Activated CD8-positive, alpha-beta memory T cell treated with anti-CD3 and anti-CD28 coated beads, Interleukin-2, amount 10 ng/mL, durations not matched to agents 7 days and 5 days (primary cell): ENCODE results near the gene DCAF17. TPM values are rescaled to one million over a fixed set of nuclear protein-coding genes. Genes with fewer than 3 reads are reported as not detected.

Experiments
- ATAC-seq: fragments of 150-1000 bp; cut with Tn5 transposase; one replicate; pipeline ENCODE4 v1.10.0; 2021; ENCODE audit warnings: moderate library complexity
- CTCF ChIA-PET: fragments of 350-600 bp; sonication (Branson Sonifier 250); formaldehyde crosslinking; loops from one replicate; lab custom pipeline; 2021; ENCODE audit warnings: antibody characterized with exemption; lab: Charles Lee
- DNase-seq: peaks from one replicate; pipeline ENCODE4 v3.0.0-alpha.2; 2020
- H3K27ac Mint-ChIP-seq: one replicate; pipeline ENCODE4 v1.8.0; 2021; ENCODE audit warnings: mild to moderate bottlenecking, mixed read lengths
- H3K27me3 Mint-ChIP-seq: one replicate; pipeline ENCODE4 v1.8.0; 2021; ENCODE audit warnings: mixed read lengths
- H3K36me3 Mint-ChIP-seq: one replicate; pipeline ENCODE4 v1.8.0; 2021; ENCODE audit warnings: mild to moderate bottlenecking, mixed read lengths
- H3K4me1 Mint-ChIP-seq: one replicate; pipeline ENCODE4 v1.8.0; 2021; ENCODE audit warnings: mixed read lengths
- H3K4me3 Mint-ChIP-seq: one replicate; pipeline ENCODE4 v1.8.0; 2021; ENCODE audit warnings: mild to moderate bottlenecking, moderate library complexity, mixed read lengths
- H3K9me3 Mint-ChIP-seq: one replicate; pipeline ENCODE4 v1.8.0; 2022; ENCODE audit warnings: low read depth, mixed read lengths
- total RNA-seq, 2 experiments: library from RNA; stranded (reverse); gene quantifications; one replicate each; pipeline ENCODE4 v1.2.3, GENCODE V29; 2021

The DCAF17 gene, protein sequence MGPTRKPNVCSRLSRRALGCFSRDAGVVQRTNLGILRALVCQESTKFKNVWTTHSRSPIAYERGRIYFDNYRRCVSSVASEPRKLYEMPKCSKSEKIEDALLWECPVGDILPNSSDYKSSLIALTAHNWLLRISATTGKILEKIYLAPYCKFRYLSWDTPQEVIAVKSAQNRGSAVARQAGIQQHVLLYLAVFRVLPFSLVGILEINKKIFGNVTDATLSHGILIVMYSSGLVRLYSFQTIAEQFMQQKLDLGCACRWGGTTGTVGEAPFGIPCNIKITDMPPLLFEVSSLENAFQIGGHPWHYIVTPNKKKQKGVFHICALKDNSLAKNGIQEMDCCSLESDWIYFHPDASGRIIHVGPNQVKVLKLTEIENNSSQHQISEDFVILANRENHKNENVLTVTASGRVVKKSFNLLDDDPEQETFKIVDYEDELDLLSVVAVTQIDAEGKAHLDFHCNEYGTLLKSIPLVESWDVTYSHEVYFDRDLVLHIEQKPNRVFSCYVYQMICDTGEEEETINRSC
- total RNA-seq, result 10 to 100 TPM; 18.7 to 19.7 TPM

DNA sequence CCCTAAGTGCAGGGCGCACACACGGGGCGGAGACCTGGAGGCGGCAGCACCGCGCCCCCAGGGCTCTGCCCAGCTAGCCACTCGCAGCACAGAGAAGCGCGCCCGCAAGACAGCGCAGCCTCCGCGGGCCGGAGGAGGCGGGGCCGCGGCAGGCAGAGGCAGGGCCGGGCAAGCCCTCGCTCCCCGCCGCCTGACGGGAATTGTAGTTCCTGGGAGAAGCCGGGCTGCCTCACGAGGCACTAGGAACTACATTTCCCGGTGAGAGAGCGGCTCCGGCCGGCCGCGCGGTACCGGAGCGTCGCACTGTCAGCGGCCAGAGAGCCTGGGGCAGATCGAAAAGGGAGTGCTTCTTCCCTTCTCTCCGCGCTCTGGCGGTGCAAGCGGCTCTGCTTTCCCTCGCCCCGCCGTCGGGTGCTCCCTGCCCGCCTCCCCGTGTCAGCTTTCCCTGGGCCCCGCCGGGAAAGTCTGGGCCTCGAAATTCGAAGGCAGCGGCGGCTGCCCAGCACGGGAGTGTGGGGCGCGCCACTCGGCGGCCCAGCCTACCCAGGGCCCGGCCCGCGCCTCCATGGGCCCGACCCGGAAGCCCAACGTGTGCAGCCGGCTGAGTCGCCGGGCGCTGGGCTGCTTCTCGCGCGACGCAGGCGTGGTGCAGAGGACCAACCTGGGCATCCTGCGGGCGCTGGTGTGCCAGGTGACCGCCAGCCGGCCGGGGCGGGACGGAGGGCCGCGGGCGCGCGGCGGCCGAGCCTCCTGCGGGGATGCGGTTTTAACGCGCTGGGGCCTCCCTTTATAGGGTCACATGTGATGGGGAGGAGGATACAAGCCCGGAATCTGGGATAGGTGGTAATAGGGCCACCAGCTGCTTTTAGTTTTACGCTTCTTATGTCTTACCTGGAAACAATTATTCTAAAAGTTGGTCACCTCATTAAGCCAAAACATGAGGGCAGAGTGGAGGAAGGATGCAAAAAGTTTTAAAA is at the start of gene DCAF17:
DCAF17 (plus strand) TSS at position 214 of the 977 bp plus-strand sequence; CDS start at position 566, 352 bp downstream.
- Mint-ChIP-seq H3K9me3 (peaks cover 6% of the 10 kb centered on the region), H3K4me1 (peaks cover 40% of the 10 kb centered on the region), H3K4me3 (peak within 1 kb of the TSS; percentile 85), H3K27me3 (no peaks in the 10 kb centered on the region), H3K36me3 (peaks cover 56% of the 10 kb centered on the region), H3K27ac (peak within 1 kb of the TSS; percentile 90)
- CTCF ChIA-PET, result interaction anchor here (0.6 to 3.7 kb wide), 12 partner anchors 14 to 505 kb away, joined by 3 to 24 read pairs (median 4); partner anchors contain the start of gene GORASP2
- peak; percentile 97 for DNase-seq
- ATAC-seq, result peak; percentile 92

DNA sequence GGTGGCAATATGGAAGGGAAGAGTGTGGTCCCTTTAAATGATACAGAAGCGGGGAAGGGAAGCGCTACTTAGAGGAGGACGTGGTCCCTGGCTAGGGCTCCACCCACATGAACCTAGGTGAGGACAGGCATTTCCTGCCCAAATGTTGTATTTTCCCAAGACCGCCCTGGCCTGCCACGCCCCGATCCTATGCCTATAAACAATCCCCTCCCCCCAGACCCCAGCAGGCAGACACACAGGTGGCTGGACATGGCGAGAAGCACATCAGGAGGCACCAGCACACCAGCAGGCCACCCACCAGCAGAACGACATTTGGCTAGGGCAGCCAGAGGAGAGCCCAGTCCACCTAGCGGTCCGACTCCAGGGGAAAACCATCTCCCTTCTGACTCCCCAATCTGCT is 47.4 kb upstream of the DCAF17 start:
- H3K9me3 Mint-ChIP-seq, result no peaks in the 10 kb centered on the region
- peaks cover 24% of the 10 kb centered on the region for H3K36me3 Mint-ChIP-seq
- DNase-seq, result no peak
- no peak for ATAC-seq
- CTCF ChIA-PET, result interaction anchor here (1.0 kb wide), 1 partner anchor 29 kb away, joined by 3 read pairs; no protein-coding TSS in a partner anchor
- peaks cover 23% of the 10 kb centered on the region for H3K4me1 Mint-ChIP-seq
- H3K27me3 Mint-ChIP-seq, result no peaks in the 10 kb centered on the region
- H3K27ac Mint-ChIP-seq, result peak overlapping the region; percentile 14
- no peak overlapping the region for H3K4me3 Mint-ChIP-seq

DNA sequence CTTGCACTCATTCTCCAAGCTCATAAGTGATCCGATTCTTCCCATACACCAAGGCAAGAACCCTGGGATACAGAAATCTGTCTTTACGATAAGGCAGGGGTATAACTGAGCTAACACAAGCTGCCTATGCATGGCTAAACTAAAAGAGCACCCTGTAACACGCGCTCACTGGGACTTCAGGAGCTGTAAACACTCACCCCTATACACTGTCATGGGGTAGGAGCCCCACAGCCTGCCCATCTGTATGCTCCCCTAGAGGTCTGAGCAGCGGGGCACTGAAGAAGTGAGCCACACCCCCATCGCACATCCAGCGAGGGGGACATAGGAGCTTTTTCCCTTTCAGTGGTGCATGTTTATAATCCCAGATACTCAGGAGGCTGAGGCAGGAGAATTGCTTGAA is 47.0 kb upstream of the DCAF17 start:
- Mint-ChIP-seq H3K9me3 (no peaks in the 10 kb centered on the region), H3K27me3 (no peaks in the 10 kb centered on the region), H3K36me3 (peaks cover 23% of the 10 kb centered on the region), H3K4me1 (peaks cover 26% of the 10 kb centered on the region), H3K4me3 (no peak overlapping the region), H3K27ac (no peak overlapping the region)
- CTCF ChIA-PET, result interaction anchor here (1.0 kb wide), 1 partner anchor 29 kb away, joined by 3 read pairs; no protein-coding TSS in a partner anchor
- DNase-seq (no peak), ATAC-seq (no peak)

DNA sequence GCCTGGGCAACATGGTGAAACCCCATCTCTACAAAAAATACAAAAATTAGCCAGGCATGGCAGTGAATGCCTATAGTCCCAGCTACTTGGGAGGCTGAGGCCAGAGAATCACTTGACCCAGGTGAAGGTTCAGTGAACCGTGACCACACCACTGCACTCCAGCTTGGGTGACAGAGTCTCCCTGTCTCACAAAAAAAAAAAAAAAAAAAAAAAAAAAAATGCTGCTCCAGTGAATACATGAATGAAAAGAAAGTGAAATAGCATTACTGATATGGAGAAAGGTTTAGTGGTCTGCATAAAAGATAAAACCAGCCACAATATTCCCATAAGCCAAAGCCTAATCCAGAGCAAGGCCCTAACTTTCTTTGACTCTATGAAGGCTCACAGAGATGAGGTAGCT is 44.7 kb upstream of the DCAF17 start:
- Mint-ChIP-seq H3K27me3 (no peaks in the 10 kb centered on the region), H3K4me1 (peaks cover 29% of the 10 kb centered on the region), H3K27ac (no peak overlapping the region), H3K36me3 (peaks cover 15% of the 10 kb centered on the region), H3K9me3 (no peaks in the 10 kb centered on the region), H3K4me3 (no peak overlapping the region)
- no peak for DNase-seq
- ATAC-seq, result no peak
- CTCF ChIA-PET, result interaction anchor here (1.5 kb wide), 1 partner anchor 9 kb away, joined by 5 read pairs; no protein-coding TSS in a partner anchor

DNA sequence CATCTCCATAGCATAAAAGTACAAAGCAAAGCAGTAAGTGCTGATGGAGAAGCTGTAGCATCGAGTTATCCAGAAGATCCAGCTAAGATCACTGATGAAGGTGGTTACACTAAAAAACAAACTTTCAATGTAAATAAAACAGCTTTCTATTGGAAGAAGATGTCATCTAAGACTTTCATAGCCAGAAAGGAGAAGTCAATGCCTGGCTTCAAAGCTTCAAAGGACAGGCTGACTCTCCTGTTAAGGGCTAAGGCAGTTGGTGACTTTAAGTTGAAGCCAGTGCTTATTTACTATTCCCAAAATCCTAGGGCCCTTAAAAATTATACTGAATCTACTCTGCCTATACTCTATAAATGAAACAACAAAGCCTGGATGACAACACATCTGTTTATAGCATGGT is 44.2 kb upstream of the DCAF17 start:
- no peak for ATAC-seq
- Mint-ChIP-seq H3K27ac (no peak overlapping the region), H3K4me1 (peaks cover 29% of the 10 kb centered on the region), H3K4me3 (no peak overlapping the region), H3K36me3 (peaks cover 15% of the 10 kb centered on the region), H3K9me3 (no peaks in the 10 kb centered on the region), H3K27me3 (no peaks in the 10 kb centered on the region)
- CTCF ChIA-PET, result no interaction called here
- no peak for DNase-seq

DNA sequence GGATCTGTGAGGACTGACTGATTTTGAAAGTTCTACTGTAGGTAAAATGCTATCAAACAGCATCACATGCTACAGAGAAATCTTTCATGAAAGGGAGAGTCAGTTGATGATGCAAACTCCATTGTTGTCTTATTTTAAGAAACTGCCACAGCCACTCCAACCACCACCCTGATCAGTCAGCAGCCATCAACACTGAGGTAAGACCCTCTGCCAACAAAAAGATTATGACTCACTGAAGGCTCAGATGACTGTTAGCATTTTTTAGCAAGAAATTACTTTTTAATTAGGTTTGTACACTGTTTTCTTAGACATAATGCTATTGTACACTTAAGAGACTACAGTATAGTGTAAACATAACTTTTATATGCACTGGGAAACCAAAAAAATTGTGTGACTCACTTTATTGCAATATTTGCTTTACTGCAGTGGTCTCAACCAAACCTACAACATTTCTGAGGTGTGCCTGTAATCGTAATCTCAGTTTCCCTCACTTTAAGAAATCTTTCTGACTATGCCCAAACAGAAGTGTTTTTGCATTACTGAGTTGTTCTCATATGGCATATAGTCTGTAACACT is 43.0 kb upstream of the DCAF17 start:
- Mint-ChIP-seq H3K36me3 (peaks cover 15% of the 10 kb centered on the region), H3K27ac (no peak overlapping the region), H3K4me1 (peaks cover 27% of the 10 kb centered on the region), H3K4me3 (no peak overlapping the region), H3K27me3 (no peaks in the 10 kb centered on the region), H3K9me3 (no peaks in the 10 kb centered on the region)
- CTCF ChIA-PET, result no interaction called here
- DNase-seq (peak; percentile 70), ATAC-seq (peak; percentile 75)

DNA sequence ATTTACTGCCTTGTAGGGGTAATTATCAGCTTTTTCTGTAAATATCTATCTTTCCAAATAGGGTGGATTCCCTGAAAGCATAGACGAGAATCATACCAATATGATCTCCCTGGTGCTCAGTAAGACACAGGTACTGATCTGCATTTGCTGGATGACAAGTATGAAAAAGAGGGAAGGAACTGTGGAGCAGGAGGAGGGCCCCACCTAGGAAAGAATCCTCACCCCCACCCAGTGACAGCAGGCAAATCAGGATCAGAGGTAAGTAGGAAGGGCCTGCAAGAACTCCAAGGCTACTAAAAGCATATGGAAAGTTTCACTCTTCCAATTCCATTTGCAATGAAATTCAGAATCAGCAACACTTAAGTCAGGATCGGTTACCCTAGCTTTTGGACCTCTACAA is 42.5 kb upstream of the DCAF17 start:
- peaks cover 15% of the 10 kb centered on the region for H3K36me3 Mint-ChIP-seq
- H3K27ac Mint-ChIP-seq, result no peak overlapping the region
- peaks cover 2% of the 10 kb centered on the region for H3K9me3 Mint-ChIP-seq
- CTCF ChIA-PET, result no interaction called here
- H3K27me3 Mint-ChIP-seq, result no peaks in the 10 kb centered on the region
- DNase-seq, result no peak
- no peak overlapping the region for H3K4me3 Mint-ChIP-seq
- H3K4me1 Mint-ChIP-seq, result peaks cover 27% of the 10 kb centered on the region
- ATAC-seq, result no peak

DNA sequence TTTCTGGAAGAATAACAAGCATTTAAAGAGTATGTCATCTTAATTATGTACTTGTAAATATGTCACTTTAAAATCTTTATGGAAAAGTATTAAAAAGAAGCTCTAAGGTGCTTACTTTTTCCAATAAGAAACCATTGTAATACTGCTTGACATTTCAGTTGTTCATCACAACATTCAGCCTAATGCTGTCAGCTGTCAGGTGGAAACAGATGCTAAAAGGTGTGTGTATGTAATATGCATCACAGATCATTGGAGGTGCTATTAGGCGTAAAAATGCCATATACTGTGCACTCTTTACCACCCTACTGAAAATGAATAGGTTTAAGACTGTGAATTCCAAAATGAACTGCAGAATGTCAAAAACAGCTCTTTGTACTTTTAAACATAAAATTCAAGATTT is 40.5 kb upstream of the DCAF17 start:
- H3K27me3 Mint-ChIP-seq, result no peaks in the 10 kb centered on the region
- ATAC-seq, result no peak

DNA sequence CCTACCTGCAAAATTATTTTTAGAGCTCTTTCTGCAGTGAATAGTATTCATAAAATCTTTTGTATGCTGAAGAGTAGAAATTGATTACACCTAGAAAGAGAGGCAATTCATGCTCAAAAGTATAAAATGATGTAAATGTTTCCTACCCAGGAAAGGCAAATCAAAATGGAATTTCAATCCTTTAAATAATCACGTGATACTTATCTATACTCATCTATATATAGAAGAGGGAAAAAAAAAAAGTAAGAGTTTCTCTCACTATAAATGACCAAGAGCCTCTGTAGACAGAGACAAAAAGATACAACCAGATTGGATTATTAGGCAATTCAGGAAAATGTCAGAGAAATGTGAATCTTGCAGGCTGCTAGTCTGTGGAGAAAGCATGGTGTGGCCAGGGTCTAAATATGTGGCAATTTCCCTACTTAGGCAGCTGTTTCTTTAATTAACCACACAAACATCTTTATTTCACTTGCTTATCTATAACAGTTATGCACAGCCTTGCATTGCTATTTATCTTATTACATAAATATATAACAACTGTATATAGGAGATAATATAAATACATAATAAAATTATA is 39.8 kb upstream of the DCAF17 start:
- no peak for DNase-seq
- CTCF ChIA-PET, result interaction anchor here (0.8 kb wide), 1 partner anchor 22 kb away, joined by 3 read pairs; no protein-coding TSS in a partner anchor
- peaks cover 24% of the 10 kb centered on the region for H3K36me3 Mint-ChIP-seq

More for the DNA sequence above, 40.5 kb upstream of the DCAF17 start:
- peaks cover 4% of the 10 kb centered on the region for H3K9me3 Mint-ChIP-seq
- no peak for DNase-seq
- peaks cover 29% of the 10 kb centered on the region for H3K4me1 Mint-ChIP-seq
- peaks cover 24% of the 10 kb centered on the region for H3K36me3 Mint-ChIP-seq
- no peak overlapping the region for H3K4me3 Mint-ChIP-seq
- H3K27ac Mint-ChIP-seq, result no peak overlapping the region
- CTCF ChIA-PET, result interaction anchor here (0.6 to 0.7 kb wide), 2 partner anchors 12 to 434 kb away, joined by 3 to 5 read pairs; no protein-coding TSS in a partner anchor

DNA sequence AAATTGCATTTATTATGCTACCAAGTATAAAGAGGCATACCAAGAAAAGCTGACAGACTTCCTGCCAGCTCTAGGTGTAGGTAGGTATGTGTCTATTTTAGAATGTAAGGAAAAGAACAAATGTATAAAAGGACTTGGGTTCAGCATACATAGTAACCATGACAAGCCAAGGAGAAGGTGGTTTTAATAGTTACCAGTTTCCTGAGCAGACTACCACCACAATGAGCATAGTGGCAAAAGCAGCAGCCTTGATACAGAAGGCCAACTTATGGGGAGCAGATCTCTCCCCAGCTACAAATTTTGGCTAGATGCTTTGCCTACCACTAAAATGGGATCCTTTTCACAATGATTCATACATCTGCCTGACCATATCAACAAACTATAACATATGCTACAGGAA is 34.7 kb upstream of the DCAF17 start:
- DNase-seq (no peak), ATAC-seq (peak; percentile 23)
- Mint-ChIP-seq H3K4me3 (no peak overlapping the region), H3K9me3 (peaks cover 10% of the 10 kb centered on the region), H3K36me3 (peaks cover 45% of the 10 kb centered on the region), H3K4me1 (peaks cover 18% of the 10 kb centered on the region), H3K27ac (no peak overlapping the region), H3K27me3 (no peaks in the 10 kb centered on the region)
- CTCF ChIA-PET, result interaction anchor here (1.1 to 1.5 kb wide), 3 partner anchors 9 to 17 kb away, joined by 3 to 5 read pairs (median 3); no protein-coding TSS in a partner anchor

More for the DNA sequence above, 39.8 kb upstream of the DCAF17 start:
- Mint-ChIP-seq H3K4me3 (no peak overlapping the region), H3K27ac (no peak overlapping the region), H3K9me3 (peaks cover 4% of the 10 kb centered on the region), H3K4me1 (peaks cover 34% of the 10 kb centered on the region), H3K27me3 (no peaks in the 10 kb centered on the region)
- no peak for ATAC-seq

DNA sequence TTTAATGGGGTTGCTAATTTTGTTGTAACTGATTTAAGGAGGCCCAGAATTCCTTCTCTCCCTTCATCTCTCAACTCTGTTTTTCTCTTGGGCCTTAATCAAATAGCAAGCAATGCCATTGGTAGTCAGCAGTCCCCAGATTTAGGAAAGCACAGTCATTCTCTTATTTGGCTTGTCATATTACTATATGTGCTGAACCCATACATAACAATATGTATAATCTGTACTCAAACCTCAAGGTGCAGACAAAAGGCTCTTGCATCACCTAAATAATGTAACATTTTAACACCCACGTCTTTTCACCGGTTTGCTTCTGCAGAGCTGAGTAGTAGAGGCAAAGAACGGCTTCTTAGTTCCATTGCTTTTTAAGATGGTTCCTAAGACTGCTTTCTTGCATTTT is 33.6 kb upstream of the DCAF17 start:
- CTCF ChIA-PET, result interaction anchor here (1.3 kb wide), 1 partner anchor 16 kb away, joined by 3 read pairs; no protein-coding TSS in a partner anchor
- Mint-ChIP-seq H3K4me3 (no peak overlapping the region), H3K9me3 (peaks cover 10% of the 10 kb centered on the region), H3K36me3 (peaks cover 51% of the 10 kb centered on the region), H3K27me3 (no peaks in the 10 kb centered on the region), H3K27ac (no peak overlapping the region), H3K4me1 (peaks cover 24% of the 10 kb centered on the region)
- ATAC-seq, result no peak
- no peak for DNase-seq

DNA sequence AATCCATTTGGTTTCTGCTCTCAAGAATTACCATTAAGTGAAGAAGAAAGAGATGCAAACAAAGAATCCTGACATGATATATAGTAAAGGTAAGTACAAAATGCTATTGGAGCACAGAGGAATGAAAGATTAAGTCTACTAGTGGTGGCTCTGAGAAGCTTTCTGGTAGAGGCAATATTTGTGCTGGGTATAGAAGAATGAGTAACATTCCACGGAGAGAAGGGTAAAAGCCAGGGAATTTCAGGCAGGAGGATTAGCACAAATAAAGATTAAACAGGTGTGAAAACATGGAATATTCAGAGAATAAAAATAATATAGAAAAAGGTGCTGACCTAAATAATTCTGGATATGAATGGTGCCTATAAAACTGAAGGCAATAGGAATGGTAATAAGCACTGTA is 32.1 kb upstream of the DCAF17 start:
- Mint-ChIP-seq H3K36me3 (peaks cover 56% of the 10 kb centered on the region), H3K27me3 (no peaks in the 10 kb centered on the region), H3K4me3 (no peak overlapping the region), H3K27ac (no peak overlapping the region), H3K9me3 (peaks cover 10% of the 10 kb centered on the region), H3K4me1 (peaks cover 33% of the 10 kb centered on the region)
- no peak for ATAC-seq
- no peak for DNase-seq
- CTCF ChIA-PET, result interaction anchor here (1.3 kb wide), 1 partner anchor 15 kb away, joined by 3 read pairs; no protein-coding TSS in a partner anchor
